ENCODE data around the gene RALBP1.

The RALBP1 gene

DNA sequence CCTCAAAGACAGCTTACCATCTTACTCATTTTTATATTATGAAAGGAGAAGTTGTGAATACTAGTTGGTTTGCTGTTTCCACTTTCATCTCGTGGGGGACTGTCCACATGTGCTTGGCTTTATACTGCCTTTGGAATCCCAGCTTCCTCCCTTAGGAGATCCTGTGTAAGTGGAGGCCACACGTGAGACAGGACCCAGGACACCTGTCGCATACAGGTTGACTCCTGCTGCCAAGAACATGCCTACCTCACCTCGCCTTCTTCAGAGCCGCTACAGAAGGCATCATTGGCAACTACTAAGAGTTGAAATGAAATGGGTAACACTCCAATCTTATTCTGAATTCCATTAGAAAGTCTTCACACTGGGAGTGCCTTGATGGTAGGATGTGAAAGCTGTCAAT, 69.7 kb downstream of the RALBP1 start:
- Histone ChIP-seq H3K27me3 (ENCODE audit: control insufficient read depth, insufficient read depth, low read length) (no peaks in the 10 kb centered on the region), H3K36me3 (ENCODE audit: control insufficient read depth, insufficient read depth, low read length) (peaks cover 21% of the 10 kb centered on the region; the same call in 1 of the 2 replicates), H3K27ac (ENCODE audit: low read length) (no peak overlapping the region), H3K9me3 (ENCODE audit: control insufficient read depth, insufficient read depth, low read length) (no peaks in the 10 kb centered on the region), H3K4me1 (ENCODE audit: control insufficient read depth, insufficient read depth, low read length) (no peaks in the 10 kb centered on the region), H3K4me3 (ENCODE audit: low read length) (no peak overlapping the region)
- DNase-seq (ENCODE audit: low read depth, low spot score), result no peak
- no CpG with 5 or more reads among the region's 5 CpGs for WGBS (ENCODE audit: insufficient coverage, insufficient read length)

DNA sequence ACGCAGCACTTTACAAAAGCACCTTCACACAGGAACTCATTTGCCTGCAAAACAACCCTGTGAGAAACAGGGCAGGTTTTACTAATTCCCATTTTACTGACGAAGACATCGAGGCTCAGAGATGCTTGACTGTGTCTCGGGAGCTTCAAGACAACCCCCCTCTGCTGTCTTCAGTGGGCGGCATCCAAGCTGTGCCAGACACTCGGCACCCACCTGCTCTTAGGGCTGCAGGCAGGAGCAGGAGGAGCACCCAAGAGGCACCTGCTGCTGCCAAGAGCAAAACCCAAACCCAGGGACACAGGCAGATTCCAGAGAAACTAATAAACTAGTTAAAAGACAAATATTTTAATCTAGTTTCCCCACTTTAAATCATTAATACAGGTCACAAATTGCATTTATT, 71.2 kb downstream of the RALBP1 start:
- DNase-seq (ENCODE audit: low read depth, low spot score), result no peak
- WGBS (ENCODE audit: insufficient coverage, insufficient read length), result no CpG with 5 or more reads among the region's 6 CpGs
- Histone ChIP-seq H3K4me3 (ENCODE audit: low read length) (no peak overlapping the region), H3K27ac (ENCODE audit: low read length) (no peak overlapping the region), H3K4me1 (ENCODE audit: control insufficient read depth, insufficient read depth, low read length) (no peaks in the 10 kb centered on the region), H3K9me3 (ENCODE audit: control insufficient read depth, insufficient read depth, low read length) (no peaks in the 10 kb centered on the region), H3K27me3 (ENCODE audit: control insufficient read depth, insufficient read depth, low read length) (no peaks in the 10 kb centered on the region), H3K36me3 (ENCODE audit: control insufficient read depth, insufficient read depth, low read length) (peaks cover 21% of the 10 kb centered on the region; the same call in 1 of the 2 replicates)

DNA sequence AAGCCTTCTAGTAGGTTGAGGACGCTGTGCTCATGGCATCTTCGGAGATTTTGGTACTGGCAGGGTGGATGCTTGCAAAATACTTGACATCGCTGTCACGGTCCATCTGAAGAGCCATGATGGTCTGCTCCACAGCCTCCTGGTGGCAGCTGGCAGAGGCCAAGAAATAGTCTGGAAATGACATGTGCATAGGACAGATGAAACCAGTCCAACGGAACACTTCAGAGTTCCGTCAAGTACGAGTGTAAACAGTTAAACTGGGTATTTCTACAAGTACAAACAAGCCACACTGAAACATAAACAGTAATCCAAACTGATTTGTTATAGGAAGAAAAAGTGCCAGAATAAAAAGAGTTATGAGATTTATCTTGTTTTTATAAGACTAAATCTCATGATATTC, 72.5 kb downstream of the RALBP1 start:
- no CpG with 5 or more reads among the region's 7 CpGs for WGBS (ENCODE audit: insufficient coverage, insufficient read length)
- Histone ChIP-seq H3K36me3 (ENCODE audit: control insufficient read depth, insufficient read depth, low read length) (peaks cover 22% of the 10 kb centered on the region; the same call in 1 of the 2 replicates), H3K27me3 (ENCODE audit: control insufficient read depth, insufficient read depth, low read length) (no peaks in the 10 kb centered on the region), H3K4me1 (ENCODE audit: control insufficient read depth, insufficient read depth, low read length) (no peaks in the 10 kb centered on the region), H3K4me3 (ENCODE audit: low read length) (no peak overlapping the region), H3K27ac (ENCODE audit: low read length) (no peak overlapping the region), H3K9me3 (ENCODE audit: control insufficient read depth, insufficient read depth, low read length) (no peaks in the 10 kb centered on the region; the same call in 1 of the 2 replicates)
- DNase-seq (ENCODE audit: low read depth, low spot score), result no peak

DNA sequence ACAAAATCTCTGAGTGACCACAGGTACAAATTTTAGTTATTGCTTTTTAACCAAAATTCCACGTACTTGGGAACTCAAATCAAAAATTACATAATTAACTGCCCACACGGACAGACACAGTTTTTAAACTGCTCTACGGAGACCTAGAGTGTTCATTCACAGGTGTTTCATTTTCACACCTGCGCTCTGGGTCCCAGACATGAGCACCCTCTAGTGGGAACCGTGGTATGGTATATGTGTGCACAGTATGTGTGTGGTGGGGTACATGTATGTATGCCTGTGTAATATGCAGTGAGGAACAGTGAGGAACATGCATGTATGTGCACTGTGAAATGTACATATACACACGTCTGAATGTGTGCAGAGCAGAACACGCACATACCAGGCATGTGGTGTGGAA, 74.1 kb downstream of the RALBP1 start:
- Histone ChIP-seq H3K27me3 (ENCODE audit: control insufficient read depth, insufficient read depth, low read length) (no peaks in the 10 kb centered on the region), H3K36me3 (ENCODE audit: control insufficient read depth, insufficient read depth, low read length) (peaks cover 23% of the 10 kb centered on the region; the same call in 1 of the 2 replicates), H3K4me3 (ENCODE audit: low read length) (no peak overlapping the region), H3K9me3 (ENCODE audit: control insufficient read depth, insufficient read depth, low read length) (no peaks in the 10 kb centered on the region; the same call in 1 of the 2 replicates), H3K4me1 (ENCODE audit: control insufficient read depth, insufficient read depth, low read length) (no peaks in the 10 kb centered on the region), H3K27ac (ENCODE audit: low read length) (no peak overlapping the region)
- WGBS (ENCODE audit: insufficient coverage, insufficient read length), result no CpG with 5 or more reads among the region's 7 CpGs
- no peak for DNase-seq (ENCODE audit: low read depth, low spot score)

DNA sequence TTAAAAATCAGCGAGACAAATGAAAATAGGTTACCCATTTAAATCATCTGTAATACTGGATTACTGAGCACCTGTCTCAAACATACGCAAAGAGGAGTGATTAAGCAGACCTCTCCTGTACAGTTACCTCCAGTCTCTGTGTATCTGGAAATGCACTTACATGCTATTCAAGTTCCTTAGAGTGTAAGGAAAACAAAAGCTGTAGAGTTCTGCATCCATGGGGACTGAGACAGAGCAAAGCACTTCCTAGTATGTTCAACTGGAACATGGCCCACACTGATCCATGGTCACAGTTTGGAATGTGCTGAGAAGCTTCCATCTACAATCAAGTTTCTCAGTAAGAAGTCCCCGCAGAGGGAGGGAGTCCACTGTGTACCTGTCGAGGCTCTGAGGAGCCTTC, 75.1 kb downstream of the RALBP1 start:
- DNase-seq (ENCODE audit: low read depth, low spot score), result no peak
- no CpG with 5 or more reads among the region's 4 CpGs for WGBS (ENCODE audit: insufficient coverage, insufficient read length)
- Histone ChIP-seq H3K4me3 (ENCODE audit: low read length) (no peak overlapping the region), H3K9me3 (ENCODE audit: control insufficient read depth, insufficient read depth, low read length) (no peaks in the 10 kb centered on the region; the same call in 1 of the 2 replicates), H3K27ac (ENCODE audit: low read length) (no peak overlapping the region), H3K27me3 (ENCODE audit: control insufficient read depth, insufficient read depth, low read length) (no peaks in the 10 kb centered on the region), H3K4me1 (ENCODE audit: control insufficient read depth, insufficient read depth, low read length) (no peaks in the 10 kb centered on the region), H3K36me3 (ENCODE audit: control insufficient read depth, insufficient read depth, low read length) (peaks cover 23% of the 10 kb centered on the region; the same call in 1 of the 2 replicates)

DNA sequence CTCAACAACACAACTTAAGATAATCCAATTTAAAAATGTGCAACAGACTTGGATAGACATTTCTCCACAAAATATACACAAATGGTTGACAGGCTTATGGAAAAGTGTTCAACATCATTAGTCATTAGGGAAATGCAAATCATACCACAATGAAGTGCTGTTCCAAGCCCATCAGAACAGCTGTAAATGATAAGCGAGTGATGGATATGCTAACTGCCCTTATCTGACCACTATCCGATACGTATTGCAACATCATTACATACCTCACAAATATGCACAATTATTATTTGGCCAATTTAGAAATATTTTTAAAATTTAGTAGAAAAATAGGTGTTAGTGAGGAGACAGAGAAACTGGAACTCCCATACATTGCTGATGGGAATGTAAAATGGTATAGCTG, 76.9 kb downstream of the RALBP1 start:
- H3K4me3 ChIP-seq (ENCODE audit: low read length), result no peak overlapping the region
- no peaks in the 10 kb centered on the region; the same call in 1 of the 2 replicates for H3K9me3 ChIP-seq (ENCODE audit: control insufficient read depth, insufficient read depth, low read length)
- WGBS (ENCODE audit: insufficient coverage, insufficient read length), result no CpG with 5 or more reads among the region's 3 CpGs
- peaks cover 22% of the 10 kb centered on the region; the same call in 1 of the 2 replicates for H3K36me3 ChIP-seq (ENCODE audit: control insufficient read depth, insufficient read depth, low read length)
- no peaks in the 10 kb centered on the region for H3K4me1 ChIP-seq (ENCODE audit: control insufficient read depth, insufficient read depth, low read length)
- H3K27me3 ChIP-seq (ENCODE audit: control insufficient read depth, insufficient read depth, low read length), result no peaks in the 10 kb centered on the region
- no peak for DNase-seq (ENCODE audit: low read depth, low spot score)
- no peak overlapping the region for H3K27ac ChIP-seq (ENCODE audit: low read length)

DNA sequence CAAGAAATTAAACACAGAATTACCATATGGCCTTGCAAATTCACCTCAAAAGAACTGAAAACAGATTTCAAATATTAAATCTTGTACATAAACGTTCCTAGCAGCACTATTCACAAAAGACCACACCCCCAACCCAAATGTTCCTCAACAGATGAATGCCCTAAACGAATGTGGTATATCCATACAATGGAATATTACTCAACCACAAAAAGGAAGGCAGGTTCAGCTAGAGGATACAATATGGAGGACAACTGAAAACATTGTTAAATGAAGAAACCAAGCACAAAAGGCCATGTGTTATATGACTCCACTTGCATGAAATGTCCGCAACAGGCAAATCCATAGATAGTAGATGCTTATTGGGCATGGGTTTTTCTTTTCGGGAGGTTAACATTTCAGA, 77.3 kb downstream of the RALBP1 start:
- Histone ChIP-seq H3K4me1 (ENCODE audit: control insufficient read depth, insufficient read depth, low read length) (no peaks in the 10 kb centered on the region), H3K4me3 (ENCODE audit: low read length) (no peak overlapping the region), H3K36me3 (ENCODE audit: control insufficient read depth, insufficient read depth, low read length) (peaks cover 19% of the 10 kb centered on the region; the same call in 1 of the 2 replicates), H3K27me3 (ENCODE audit: control insufficient read depth, insufficient read depth, low read length) (no peaks in the 10 kb centered on the region), H3K27ac (ENCODE audit: low read length) (no peak overlapping the region), H3K9me3 (ENCODE audit: control insufficient read depth, insufficient read depth, low read length) (no peaks in the 10 kb centered on the region; the same call in 1 of the 2 replicates)
- no CpG with 5 or more reads among the region's 4 CpGs for WGBS (ENCODE audit: insufficient coverage, insufficient read length)
- DNase-seq (ENCODE audit: low read depth, low spot score), result no peak

DNA sequence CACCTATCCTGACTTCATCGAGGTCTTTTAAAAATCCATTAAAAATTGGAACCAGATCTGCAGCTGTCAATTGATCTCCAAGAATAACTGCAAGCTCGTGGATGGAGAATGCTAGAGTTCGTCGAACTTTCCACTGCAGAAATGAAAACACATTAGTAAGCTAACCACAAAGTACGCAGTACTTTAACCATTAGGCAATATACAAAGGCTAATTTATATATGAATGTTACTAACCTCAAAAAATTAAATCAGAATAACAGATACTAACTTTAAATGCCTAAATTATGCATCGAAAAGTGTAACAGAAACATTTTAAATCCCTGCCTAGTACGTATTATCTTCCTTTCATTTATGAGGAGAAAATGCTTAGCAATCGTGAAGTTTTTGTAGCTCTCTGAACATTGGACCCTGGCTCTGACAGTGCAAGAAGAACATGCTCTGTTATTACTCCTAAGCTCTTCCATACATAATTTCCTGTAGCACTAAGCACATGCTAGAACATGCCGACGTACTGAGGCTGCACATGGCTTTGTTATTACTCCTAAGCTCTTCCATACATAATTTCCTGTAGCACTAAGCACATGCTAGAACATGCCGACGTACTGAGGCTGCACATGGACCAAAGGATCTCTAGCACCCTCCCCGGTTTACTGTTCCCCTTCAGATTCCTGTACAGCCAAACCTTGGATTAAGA, 82.1 kb downstream of the RALBP1 start:
- no CpG with 5 or more reads among the region's 13 CpGs for WGBS (ENCODE audit: insufficient coverage, insufficient read length)
- Histone ChIP-seq H3K4me3 (ENCODE audit: low read length) (no peak overlapping the region), H3K36me3 (ENCODE audit: control insufficient read depth, insufficient read depth, low read length) (peaks cover 15% of the 10 kb centered on the region; the same call in 1 of the 2 replicates), H3K27me3 (ENCODE audit: control insufficient read depth, insufficient read depth, low read length) (no peaks in the 10 kb centered on the region), H3K4me1 (ENCODE audit: control insufficient read depth, insufficient read depth, low read length) (no peaks in the 10 kb centered on the region), H3K9me3 (ENCODE audit: control insufficient read depth, insufficient read depth, low read length) (no peaks in the 10 kb centered on the region; the same call in 1 of the 2 replicates), H3K27ac (ENCODE audit: low read length) (no peak overlapping the region)
- no peak for DNase-seq (ENCODE audit: low read depth, low spot score)

DNA sequence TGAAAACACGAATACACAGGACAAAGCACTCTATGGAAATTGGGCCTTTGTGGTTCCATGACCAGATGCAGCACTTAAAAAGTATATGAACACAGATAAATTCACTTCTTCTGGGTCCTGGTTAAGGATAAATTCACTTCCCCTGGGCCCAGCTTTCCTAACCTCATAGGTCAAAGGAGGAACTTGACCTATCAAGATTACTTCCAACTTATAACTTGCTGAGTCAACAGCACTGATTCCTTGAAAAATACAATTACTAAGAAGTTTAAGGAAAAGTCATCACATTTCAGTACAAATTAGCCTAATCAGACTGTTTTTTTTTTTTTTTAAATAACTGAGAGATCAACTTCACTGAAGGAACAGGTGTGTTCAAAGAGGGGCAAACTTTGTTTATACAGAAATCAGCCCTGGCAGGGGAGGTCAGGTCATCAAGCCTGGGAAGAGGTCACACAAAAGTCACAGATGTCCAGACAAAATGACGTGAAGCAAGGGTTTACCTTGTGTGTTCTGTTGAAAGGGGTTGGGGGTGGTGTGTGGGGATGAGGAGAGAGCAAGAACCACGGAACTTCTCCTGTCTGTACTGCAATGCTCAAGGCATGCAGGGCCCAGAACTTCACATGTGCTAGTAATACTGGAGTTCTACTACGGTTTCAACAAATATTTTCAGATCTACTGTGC, 83.2 kb downstream of the RALBP1 start:
- Histone ChIP-seq H3K4me1 (ENCODE audit: control insufficient read depth, insufficient read depth, low read length) (no peaks in the 10 kb centered on the region), H3K4me3 (ENCODE audit: low read length) (no peak overlapping the region), H3K9me3 (ENCODE audit: control insufficient read depth, insufficient read depth, low read length) (no peaks in the 10 kb centered on the region), H3K27ac (ENCODE audit: low read length) (no peak overlapping the region), H3K36me3 (ENCODE audit: control insufficient read depth, insufficient read depth, low read length) (peaks cover 15% of the 10 kb centered on the region; the same call in 1 of the 2 replicates), H3K27me3 (ENCODE audit: control insufficient read depth, insufficient read depth, low read length) (no peaks in the 10 kb centered on the region)
- no CpG with 5 or more reads among the region's 4 CpGs for WGBS (ENCODE audit: insufficient coverage, insufficient read length)
- DNase-seq (ENCODE audit: low read depth, low spot score), result no peak

DNA sequence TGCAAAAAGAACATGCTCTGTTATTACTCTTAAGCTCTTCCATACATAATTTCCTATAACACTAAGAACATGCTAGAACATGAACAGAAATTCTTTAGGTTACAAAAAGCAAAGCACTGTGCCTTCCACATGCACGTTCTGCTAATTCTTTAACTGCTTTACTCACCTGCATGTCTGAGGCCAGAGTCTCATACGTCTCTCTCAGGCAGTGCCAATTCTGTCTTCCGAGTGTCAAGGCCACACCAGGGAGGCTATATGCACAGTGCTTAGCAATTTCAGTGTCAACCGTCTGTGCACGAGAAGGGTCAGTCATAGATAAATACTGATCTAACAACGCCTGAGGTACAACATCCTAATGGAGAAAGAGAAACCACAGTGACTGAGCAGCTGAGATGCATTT, 83.9 kb downstream of the RALBP1 start:
- Histone ChIP-seq H3K4me3 (ENCODE audit: low read length) (no peak overlapping the region), H3K9me3 (ENCODE audit: control insufficient read depth, insufficient read depth, low read length) (no peaks in the 10 kb centered on the region), H3K27ac (ENCODE audit: low read length) (no peak overlapping the region), H3K36me3 (ENCODE audit: control insufficient read depth, insufficient read depth, low read length) (peaks cover 14% of the 10 kb centered on the region; the same call in 1 of the 2 replicates), H3K4me1 (ENCODE audit: control insufficient read depth, insufficient read depth, low read length) (no peaks in the 10 kb centered on the region), H3K27me3 (ENCODE audit: control insufficient read depth, insufficient read depth, low read length) (no peaks in the 10 kb centered on the region)
- no CpG with 5 or more reads among the region's 6 CpGs for WGBS (ENCODE audit: insufficient coverage, insufficient read length)
- no peak for DNase-seq (ENCODE audit: low read depth, low spot score)
